Activated CD4-positive, alpha-beta T cell treated with anti-CD3 and anti-CD28 coated beads, Interleukin-2, amount 50 U/mL, for 1 hour (primary cell): ENCODE results near the gene TBC1D4.
A peak's percentile ranks its signal among the peaks of the same experiment; 100 is the strongest.
"Not testable (repeated sequence)": the region's sequence is repeated elsewhere in the genome, so short reads cannot be mapped to it uniquely, and the experiment has no call there.

Source experiments
- DNase-seq: peaks from one replicate; pipeline ENCODE4 v3.0.0-alpha.2; 2020

Gene TBC1D4

DNA sequence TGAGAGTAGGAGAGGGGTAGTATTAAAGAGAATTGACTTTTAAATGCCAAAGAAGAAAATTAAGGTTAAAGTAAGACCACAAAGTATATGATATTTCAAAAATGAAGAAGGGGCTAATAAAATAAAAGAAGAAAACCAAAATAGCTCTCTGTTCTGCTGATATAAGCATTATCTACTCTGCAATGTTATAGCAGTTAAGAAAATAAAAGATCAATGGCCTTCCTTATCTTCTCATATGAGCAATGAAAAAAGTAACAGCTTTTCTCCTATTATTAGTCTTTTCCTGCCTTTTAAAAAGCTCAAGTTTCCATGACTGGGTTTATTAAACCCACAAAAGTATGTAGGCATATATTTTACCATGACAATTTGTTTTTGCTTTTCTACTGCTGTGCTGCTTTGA, 126.4 kb downstream of the TBC1D4 start:
- no peak for DNase-seq

DNA sequence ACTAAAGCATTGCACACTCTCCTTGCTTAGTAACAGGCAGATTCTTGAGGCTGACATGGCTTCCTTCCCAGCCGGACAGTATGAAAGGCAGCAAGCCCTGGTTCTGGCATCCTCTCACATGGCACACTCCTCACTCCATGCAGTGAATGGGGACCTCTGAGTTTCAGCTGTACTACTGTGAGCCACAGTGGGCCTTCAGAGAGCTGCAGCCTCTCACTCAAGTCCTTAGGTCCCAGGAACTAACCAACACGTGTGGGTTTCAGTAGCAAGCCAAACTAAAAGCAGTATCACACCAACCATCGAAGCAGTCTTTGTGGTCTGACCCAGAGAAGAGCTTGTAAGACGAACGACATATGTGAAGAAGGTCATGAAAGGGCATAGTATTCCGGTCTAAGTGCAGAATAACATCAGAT, 128.2 kb downstream of the TBC1D4 start:
- DNase-seq = no peak

- DNase-seq = no peak
These were observed 129.2 kb downstream of the TBC1D4 start for GRCh38 chr13:75352641-75353327.

GRCh38 chr13:75351538-75351937, 130.4 kb downstream of the TBC1D4 start:
- DNase-seq = not testable (repeated sequence)

DNA sequence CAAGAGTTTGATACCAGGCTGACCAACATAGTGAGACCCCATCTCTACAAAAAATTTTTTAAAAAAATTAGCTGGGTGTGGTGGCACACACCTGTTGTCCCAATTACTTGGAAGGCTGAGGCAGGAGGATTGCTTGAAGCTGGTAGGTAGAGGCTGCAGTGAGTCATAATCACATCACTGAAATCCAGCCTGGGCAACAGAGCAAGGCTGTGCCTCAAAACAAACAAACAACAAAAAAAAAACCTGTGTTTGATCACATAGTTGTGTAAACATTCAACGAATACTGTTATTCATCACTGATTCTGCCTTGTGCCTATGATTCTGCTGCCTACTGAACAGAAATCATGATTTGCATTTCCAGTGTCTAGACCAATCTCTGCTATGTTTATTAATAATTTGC, 134.0 kb downstream of the TBC1D4 start:
- no peak for DNase-seq

DNA sequence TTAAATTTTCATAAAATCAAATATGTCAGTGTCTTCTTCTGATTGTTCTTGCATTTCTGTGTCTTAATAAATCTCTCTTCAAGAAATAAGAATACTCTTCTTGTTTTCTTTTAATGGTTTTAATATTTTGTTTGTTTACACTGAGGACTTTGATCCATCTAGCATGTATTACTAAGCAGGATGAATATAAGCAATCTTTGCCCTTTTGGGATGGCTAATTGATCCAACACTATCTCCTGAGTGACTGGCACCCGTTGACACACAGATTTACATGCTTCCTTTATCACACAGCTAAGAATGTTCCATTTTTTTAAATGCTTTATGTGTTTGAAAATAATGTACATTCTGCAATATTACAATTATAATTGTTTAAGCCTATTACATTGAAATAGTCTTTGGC, 134.5 kb downstream of the TBC1D4 start:
- no peak for DNase-seq

DNA sequence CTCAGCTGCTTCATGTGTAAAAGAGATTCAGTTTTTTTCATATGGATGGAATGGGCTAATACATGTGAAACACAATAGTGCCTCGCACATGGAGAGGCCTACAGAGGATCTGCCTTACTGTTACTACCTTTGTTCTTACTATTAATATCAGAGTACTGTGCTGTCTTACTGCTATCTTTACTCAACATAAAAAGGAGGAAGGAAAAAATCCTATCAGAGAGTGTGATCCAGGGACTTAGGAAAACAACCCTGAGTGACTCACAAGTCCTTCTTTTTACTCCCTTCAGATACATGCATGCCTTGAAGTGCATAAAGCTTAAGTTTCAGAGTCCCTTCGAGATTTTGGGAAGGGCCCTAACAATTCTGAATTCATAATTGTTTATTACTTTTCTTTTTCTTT, 136.8 kb downstream of the TBC1D4 start:
- no peak for DNase-seq

DNA sequence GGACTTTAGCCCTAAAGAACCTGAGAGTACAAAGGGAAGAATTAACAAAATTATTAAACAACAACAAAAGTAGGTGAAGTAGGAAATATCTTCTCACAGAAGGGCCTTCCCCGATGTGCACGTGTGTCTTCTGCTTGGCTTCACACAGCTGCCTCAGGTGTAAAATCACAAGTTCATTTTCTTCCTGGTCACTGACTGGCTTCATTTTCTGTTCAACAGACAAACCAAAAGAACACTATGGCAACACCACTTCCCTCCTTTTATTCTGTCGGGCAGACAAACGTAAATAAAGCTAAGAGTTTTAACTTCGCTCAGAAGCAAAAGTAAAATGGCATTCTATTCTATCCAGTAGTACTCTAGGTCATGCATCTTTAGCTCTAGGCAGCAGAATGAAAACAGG, 140.9 kb downstream of the TBC1D4 start:
- no peak for DNase-seq

- no peak for DNase-seq
These were observed 142.2 kb downstream of the TBC1D4 start for GRCh38 chr13:75339635-75340374.

DNA sequence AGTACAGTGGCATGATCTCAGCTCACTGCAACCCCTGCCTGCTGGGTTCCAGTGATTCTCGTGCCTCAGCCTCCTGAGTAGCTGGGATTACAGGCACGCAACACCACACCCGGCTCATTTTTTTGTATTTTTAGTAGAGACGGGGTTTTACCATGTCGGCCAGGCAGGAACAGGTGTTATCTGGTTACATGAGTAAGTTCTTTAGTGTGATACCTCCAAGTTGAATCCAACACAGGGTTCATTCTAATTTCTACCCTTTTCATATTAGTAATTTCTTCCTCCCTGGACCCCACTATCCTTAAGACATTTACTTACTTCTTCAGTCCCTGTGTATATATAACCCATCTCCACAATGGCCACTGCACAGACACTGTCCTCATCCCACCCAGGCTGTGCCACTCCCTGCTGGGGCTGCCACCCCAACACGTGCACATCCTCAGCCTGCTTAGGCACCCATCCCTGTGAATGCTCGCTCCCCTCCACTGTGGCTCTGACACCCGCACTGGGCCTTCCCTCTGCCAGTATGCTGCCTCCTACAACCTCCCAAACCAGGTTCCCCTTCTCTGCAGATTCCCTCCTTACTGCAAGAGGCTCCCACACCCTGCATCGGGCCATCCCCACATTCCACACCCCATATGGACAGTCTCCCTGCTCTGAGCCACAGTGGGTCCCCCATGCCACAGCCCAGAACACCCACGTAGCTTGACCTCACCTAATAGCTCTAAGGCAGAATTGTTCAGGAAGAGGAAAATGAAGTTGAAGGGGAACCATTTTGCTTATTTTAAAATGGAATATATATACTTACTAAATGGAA, 147.1 kb downstream of the TBC1D4 start:
- DNase-seq = no peak

DNA sequence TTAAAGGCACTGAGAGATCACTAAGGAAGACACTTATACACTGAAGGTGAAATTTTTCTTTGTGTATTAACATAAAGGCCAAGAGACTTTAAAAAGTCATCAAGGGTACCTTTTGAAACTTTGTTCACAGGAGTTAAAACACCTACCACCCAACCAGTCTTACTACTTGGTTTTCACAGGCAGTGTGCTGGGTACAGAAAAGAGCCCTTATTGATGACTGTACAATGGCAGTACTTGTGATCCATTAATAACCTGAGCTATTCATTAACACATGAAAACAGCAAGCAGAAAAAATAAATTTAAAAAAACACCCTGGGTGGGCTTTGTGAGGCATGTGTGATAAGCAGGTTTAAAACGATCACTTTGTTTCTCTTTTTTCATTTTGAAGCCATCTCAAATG, 148.9 kb downstream of the TBC1D4 start:
- no peak for DNase-seq

- no peak for DNase-seq
These were observed 150.1 kb downstream of the TBC1D4 start for GRCh38 chr13:75331792-75332349.

DNA sequence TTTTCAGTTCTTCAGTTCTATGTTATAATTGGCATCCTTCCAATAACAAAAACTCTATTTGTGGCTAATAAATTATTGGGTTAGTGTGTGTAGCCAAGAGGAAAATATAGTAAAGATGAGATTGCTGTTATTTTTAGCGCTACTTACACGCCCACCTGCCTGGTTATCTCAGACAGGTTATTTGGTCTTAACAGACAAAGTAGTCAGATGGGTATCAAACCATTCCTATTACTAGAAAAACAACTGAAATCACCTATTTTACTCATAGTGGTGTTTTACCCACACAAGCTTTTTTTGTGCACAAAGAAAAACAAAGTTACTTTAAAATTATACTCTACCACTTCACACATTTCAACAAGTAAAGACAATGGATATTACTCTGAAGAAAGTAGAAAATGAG, 151.2 kb downstream of the TBC1D4 start:
- DNase-seq = no peak

GRCh38 chr13:75329723-75330122, 152.2 kb downstream of the TBC1D4 start:
- DNase-seq = no peak

DNA sequence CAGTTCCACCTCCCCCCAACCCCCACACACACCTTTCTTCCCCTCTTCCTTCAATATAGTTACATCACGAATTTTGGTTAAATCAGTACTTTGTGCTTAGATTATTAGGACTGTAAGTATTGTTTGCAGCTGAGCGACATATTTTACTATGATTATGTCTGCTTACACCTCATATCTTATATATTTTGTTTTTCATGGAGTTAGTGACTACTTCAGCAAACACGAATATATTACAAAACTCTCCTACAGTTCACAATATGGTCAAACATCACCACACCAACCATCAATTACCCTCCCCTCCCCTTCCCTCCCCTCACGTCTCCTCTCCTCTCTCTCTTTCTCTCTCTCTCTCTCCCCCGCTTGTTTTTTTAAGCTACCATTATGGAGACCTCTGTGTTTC, 152.9 kb downstream of the TBC1D4 start:
- DNase-seq = no peak

GRCh38 chr13:75327135-75327510, 154.8 kb downstream of the TBC1D4 start:
- no peak for DNase-seq

- DNase-seq = peak; percentile 33
These were observed 155.5 kb downstream of the TBC1D4 start for GRCh38 chr13:75326173-75327134.

- DNase-seq = no peak
These were observed 156.3 kb downstream of the TBC1D4 start for GRCh38 chr13:75325711-75326110.

GRCh38 chr13:75324413-75324940, 157.5 kb downstream of the TBC1D4 start:
- no peak for DNase-seq

GRCh38 chr13:75321084-75321483, 160.9 kb downstream of the TBC1D4 start:
- no peak for DNase-seq

DNA sequence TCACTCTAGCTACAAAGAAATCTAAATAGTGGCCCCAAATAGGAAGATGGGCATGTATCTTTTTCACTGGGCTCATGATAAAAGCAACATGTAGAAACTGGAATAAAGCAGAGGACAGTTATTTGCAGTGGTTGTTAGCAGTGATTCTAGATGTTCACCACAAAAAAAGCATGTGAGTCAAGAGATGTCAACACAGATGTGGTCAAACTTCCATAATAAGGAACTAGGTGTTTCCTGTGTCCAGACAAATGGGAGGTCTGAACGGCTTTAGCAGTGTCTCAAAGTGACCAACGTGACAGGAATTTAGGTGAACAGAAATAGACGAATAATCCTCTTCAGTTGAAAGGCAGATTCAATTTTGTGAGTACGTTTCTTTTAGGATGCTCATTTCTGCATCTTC, 162.7 kb downstream of the TBC1D4 start:
- DNase-seq = no peak
